ENCODE measurements around the gene PXYLP1. TPM values are rescaled to one million over a fixed set of nuclear protein-coding genes. Genes with fewer than 3 reads are reported as not detected.
"Not testable (repeated sequence)": the region's sequence is repeated elsewhere in the genome, so short reads cannot be mapped to it uniquely, and the experiment has no call there.

The PXYLP1 gene
- total RNA-seq, 1 donor: 6.5 TPM

GRCh38 chr3:141313093-141313683, 81.6 kb downstream of the PXYLP1 start:
- Histone ChIP-seq H3K4me2 (ENCODE audit: insufficient read depth, low read length) (no peak overlapping the region), H4K20me1 (ENCODE audit: insufficient read depth, low read length) (no peaks in the 10 kb centered on the region), H3K36me3 (ENCODE audit: insufficient read depth, low read length) (no peaks in the 10 kb centered on the region), H3K4me3 (ENCODE audit: insufficient read depth, low read length) (no peak overlapping the region), H3K27ac (ENCODE audit: low read depth, low read length) (no peak overlapping the region), H3K79me2 (ENCODE audit: insufficient read depth, low read length) (peaks cover 5% of the 10 kb centered on the region), H2AFZ (ENCODE audit: low read length) (peak overlapping the region; percentile 45), H3K9me3 (ENCODE audit: low read depth, low read length) (no peaks in the 10 kb centered on the region), H3K27me3 (ENCODE audit: insufficient read depth, low read length) (no peaks in the 10 kb centered on the region), H3K4me1 (ENCODE audit: insufficient read depth, low read length) (peaks cover 14% of the 10 kb centered on the region)
- no peak for DNase-seq (ENCODE audit: insufficient read length, low spot score, missing footprints)
- TF ChIP-seq CTCF (IDR thresholded peaks at IDR 0.05; ENCODE audit: extremely low read depth, low read depth, low read length): no peak

GRCh38 chr3:141314415-141314814, 82.8 kb downstream of the PXYLP1 start:
- not testable (repeated sequence) for H3K9me3 ChIP-seq (ENCODE audit: low read depth, low read length); H4K20me1 ChIP-seq (ENCODE audit: insufficient read depth, low read length); DNase-seq (ENCODE audit: insufficient read length, low spot score, missing footprints); H3K79me2 ChIP-seq (ENCODE audit: insufficient read depth, low read length); H3K4me2 ChIP-seq (ENCODE audit: insufficient read depth, low read length); H3K4me3 ChIP-seq (ENCODE audit: insufficient read depth, low read length); H3K27ac ChIP-seq (ENCODE audit: low read depth, low read length); H2AFZ ChIP-seq (ENCODE audit: low read length); H3K36me3 ChIP-seq (ENCODE audit: insufficient read depth, low read length); H3K27me3 ChIP-seq (ENCODE audit: insufficient read depth, low read length)
- H3K4me1 ChIP-seq (ENCODE audit: insufficient read depth, low read length): peaks cover 14% of the 10 kb centered on the region

- Histone ChIP-seq H3K79me2 (ENCODE audit: insufficient read depth, low read length) (no peaks in the 10 kb centered on the region), H3K27me3 (ENCODE audit: insufficient read depth, low read length) (no peaks in the 10 kb centered on the region), H3K9me3 (ENCODE audit: low read depth, low read length) (no peaks in the 10 kb centered on the region), H3K4me2 (ENCODE audit: insufficient read depth, low read length) (no peak overlapping the region), H3K4me3 (ENCODE audit: insufficient read depth, low read length) (no peak overlapping the region), H4K20me1 (ENCODE audit: insufficient read depth, low read length) (no peaks in the 10 kb centered on the region), H3K27ac (ENCODE audit: low read depth, low read length) (no peak overlapping the region), H3K4me1 (ENCODE audit: insufficient read depth, low read length) (peaks cover 16% of the 10 kb centered on the region), H3K36me3 (ENCODE audit: insufficient read depth, low read length) (no peaks in the 10 kb centered on the region), H2AFZ (ENCODE audit: low read length) (no peak overlapping the region)
- DNase-seq (ENCODE audit: insufficient read length, low spot score, missing footprints): no peak
- TF ChIP-seq CTCF (IDR thresholded peaks at IDR 0.05; ENCODE audit: extremely low read depth, low read depth, low read length): no peak
Observed at GRCh38 chr3:141316851-141317250, 85.2 kb downstream of the PXYLP1 start.

GRCh38 chr3:141320399-141321108, 88.9 kb downstream of the PXYLP1 start:
- Histone ChIP-seq H3K79me2 (ENCODE audit: insufficient read depth, low read length) (no peaks in the 10 kb centered on the region), H2AFZ (ENCODE audit: low read length) (no peak overlapping the region), H3K27me3 (ENCODE audit: insufficient read depth, low read length) (no peaks in the 10 kb centered on the region), H3K4me3 (ENCODE audit: insufficient read depth, low read length) (no peak overlapping the region), H3K9me3 (ENCODE audit: low read depth, low read length) (no peaks in the 10 kb centered on the region), H3K4me2 (ENCODE audit: insufficient read depth, low read length) (no peak overlapping the region), H3K27ac (ENCODE audit: low read depth, low read length) (no peak overlapping the region), H3K36me3 (ENCODE audit: insufficient read depth, low read length) (no peaks in the 10 kb centered on the region), H4K20me1 (ENCODE audit: insufficient read depth, low read length) (no peaks in the 10 kb centered on the region), H3K4me1 (ENCODE audit: insufficient read depth, low read length) (peaks cover 9% of the 10 kb centered on the region)
- no peak for TF ChIP-seq CTCF (IDR thresholded peaks at IDR 0.05; ENCODE audit: extremely low read depth, low read depth, low read length)
- DNase-seq (ENCODE audit: insufficient read length, low spot score, missing footprints): no peak

Data from osteoblast (primary cell).